Kidney tubule cell (primary cell): ENCODE measurements around the gene POLE.

ENCODE experiments used
- DNase-seq: peaks from one replicate; pipeline ENCODE4 v3.0.0-alpha.2; 2018; ENCODE audit warnings: low spot score

POLE gene

DNA sequence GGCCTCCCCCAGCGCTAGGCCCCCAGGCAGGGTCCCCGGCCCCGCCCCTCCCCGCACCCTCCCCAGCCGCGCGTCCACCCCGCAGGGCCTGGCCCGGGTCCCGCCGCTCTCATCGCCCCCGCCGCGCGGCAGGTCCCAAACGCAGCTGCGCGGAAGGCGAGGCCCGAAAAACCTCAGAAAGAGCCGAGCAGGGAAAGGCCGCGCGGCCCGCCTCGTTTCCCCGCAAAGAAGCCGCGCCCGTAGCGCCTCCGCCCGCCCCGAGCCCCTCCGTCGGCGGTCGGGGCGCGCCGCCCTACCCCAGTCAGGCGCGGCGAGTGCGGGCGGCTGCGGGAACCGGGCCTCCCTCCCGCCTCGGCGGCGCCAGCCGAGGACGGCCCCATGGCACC, 324 bp downstream of the POLE start:
- DNase-seq, result no peak

DNA sequence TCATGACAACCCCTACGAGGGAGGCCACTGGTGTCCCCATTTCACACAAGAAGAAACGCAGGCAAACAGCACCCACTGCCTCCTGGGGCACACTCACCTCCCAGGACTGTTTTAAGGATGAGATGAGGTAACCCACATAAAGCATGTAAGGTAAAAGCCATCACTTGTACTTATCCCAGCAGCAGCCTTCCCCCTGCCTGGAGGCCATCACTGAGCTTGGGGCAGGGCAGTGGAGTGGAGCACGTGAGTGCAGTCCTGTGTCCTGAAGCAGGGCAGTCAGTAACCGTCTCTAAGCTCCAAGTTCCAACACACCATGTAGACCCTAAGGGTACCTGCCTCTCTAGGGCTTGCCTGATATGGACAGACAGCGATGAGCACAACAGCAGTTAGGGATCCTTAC, 1.7 kb downstream of the POLE start:
- DNase-seq, result no peak

DNA sequence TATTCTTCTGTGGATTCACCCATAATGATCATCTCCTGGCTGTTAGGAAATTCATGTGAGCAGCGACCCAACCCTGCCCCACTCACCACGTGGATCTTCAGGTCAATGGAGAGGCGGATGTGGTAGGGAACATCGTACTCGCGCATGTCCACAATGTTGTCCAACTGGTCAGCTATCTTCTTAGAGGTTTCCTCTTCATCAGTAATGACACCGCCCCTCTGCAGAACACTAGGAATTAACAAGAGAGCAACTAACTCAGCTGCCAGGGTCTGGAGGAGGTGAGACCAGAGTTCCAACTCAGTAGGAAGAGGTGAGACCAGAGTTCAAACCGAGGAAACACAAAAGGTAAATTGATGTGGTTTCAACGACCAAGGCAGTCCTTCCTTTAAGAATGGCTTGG, 9.7 kb downstream of the POLE start:
- no peak for DNase-seq

DNA sequence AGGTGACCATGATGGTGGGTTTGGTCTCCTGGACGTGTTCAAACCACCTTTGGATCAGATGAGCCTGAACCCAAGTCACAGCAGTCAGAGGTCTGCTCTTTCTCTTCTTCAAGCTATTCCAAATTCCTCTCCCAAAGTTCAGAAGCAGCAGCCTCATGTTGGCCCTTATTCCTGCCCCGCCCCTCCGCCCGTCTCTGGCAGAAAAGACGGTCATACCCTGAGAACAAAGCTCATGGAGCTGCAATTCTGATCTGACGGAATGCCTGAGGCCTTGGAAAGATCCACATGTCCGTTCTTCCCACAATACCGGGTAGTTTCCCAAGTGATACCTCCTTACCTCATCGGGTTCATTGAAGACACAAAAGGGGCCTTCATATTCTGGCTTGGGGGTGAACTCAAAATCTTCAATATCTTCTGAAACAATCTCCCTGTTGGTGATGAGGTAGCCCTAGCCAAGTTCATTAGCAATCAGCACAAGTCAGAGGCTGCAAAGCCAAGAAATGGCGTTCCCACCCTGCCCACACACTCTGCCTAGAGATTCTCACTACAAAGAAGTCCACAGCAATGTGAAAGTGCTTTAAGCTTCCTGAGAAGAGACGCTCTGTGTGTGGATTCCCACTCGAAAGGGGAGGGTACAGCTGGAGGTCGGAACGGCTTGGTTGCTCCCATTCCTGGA, 11.2 kb downstream of the POLE start:
- DNase-seq, result no peak

DNA sequence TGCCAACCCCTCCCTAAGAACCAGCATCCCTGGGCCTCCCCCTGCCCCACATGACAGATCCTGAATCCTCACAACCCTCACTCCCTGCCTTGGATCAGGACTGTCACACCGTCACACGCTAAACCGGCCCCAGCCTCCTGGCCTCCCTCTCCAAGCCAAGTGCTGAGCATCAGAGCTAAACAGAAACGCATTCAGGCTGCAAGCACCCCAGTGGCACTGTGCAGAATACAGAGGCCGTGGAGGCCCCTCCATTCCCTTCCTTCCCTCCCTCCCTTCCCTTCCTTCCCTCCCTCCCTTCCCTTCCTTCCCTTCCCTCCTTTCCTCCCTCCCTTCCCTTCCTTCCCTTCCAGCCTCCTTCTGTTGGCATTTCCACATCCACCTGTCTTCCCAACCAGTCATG, 12.6 kb downstream of the POLE start:
- DNase-seq, result no peak

DNA sequence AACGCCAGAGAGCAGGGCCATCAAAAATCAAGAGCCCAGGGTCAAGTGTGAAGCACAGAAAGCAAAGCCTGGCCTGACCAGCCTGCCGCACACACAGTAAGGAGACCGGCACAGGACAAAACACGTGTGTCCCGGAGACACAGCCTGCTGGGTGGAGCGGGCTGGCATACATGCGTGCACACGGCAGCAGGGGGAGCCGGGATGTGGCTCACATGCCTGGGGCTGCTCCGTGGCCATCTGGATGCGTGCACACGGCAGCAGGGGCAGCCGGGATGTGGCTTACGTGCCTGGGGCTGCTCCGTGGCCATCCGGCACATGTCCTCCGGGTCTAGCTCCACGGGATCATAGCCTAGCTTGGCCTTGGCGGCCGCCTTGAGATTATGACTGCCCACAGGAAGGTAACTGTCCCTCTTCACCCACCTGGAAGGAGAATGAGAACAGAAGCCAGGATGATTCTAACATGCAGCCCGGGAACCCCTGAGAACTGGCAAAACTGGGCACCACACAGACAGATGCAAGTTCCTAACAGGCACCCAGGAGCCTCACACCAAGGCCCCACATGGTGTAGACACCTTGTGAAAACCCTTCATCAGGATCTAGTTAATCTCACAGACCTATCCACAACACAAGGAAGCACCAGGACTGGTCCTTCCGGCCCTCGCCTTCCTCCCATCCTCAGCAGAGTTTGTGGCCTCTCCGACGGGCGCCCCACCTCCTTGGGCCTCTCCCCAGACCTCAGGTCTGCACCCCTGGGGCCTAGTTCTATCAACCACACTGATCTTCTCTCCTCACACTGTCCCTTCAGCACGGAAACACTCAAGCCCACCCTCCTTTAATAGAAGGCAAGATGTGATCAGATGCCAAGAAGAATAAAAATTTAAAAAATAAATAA, 13.6 kb downstream of the POLE start:
- DNase-seq, result no peak

DNA sequence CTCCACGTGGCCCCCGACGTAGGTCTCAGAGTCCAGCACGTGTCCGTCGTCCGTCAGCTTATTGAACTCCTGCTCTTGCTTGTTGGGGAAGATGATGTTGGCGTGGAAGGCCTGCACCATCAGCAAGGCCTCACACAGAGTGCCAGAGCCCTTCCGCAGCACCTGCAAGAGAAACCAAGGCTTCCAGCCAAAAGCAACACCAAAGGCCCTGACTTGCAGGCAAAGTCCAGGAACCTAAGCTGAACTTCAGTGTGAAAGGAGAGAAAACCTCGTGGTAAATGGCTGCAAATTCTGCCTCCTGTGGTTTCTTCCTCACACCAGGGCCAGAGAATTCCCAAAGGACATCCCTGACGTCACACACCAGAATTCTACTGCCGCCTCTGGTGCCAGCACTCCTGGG, 14.5 kb downstream of the POLE start:
- DNase-seq, result no peak

DNA sequence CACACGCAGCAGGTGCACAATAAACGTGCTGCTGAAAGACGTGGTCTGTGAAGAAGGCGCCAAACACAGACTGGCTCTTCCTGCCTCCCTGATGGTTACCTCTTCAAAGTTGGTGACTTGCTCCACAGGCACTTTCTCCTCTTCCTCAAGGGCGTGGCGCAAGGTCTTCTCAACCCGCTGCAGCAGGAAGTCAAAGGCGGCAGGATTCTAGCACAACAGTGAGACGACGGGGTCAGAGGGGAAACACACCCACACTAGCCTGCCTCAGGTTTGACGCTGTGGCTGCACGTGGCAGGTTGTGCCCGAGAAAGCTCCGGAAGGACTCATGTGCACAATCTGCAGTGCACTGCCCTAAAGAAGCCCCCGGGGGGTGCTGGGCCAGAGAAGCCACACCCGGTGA, 15.0 kb downstream of the POLE start:
- no peak for DNase-seq

DNA sequence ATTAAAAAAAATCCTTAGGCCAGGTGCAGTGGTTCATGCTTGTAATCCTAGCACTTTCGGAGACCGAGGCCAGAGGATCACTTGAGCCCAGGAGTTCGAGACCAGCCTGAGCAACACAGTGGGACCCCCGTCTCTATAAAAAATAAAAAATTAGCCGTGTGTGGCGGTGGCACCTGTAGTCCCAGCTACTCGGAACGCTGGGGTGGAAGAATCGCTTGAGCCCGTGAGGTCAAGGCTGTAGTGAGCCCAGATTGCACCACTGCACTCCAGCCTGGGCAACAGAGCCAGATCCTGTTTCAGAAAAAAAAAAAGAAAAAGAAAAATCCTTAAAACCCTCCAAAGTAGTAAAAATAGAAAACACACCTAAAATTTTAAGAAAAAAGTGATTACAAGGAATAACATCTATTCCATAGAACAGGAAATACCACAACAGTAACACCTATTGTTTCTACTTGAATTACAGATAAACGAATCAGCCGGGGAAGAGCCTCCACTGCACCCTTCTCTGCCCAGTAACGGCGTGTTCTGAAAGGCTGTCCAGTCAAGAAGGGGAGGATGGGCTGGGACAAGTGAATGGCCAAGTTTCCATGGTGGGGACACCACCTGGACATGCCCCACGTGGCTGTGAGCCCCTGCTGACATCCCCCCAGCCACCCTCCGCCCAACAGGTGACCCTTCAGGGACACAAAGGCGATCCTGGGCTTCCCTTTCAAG, 17.8 kb downstream of the POLE start:
- DNase-seq, result peak; percentile 31

DNA sequence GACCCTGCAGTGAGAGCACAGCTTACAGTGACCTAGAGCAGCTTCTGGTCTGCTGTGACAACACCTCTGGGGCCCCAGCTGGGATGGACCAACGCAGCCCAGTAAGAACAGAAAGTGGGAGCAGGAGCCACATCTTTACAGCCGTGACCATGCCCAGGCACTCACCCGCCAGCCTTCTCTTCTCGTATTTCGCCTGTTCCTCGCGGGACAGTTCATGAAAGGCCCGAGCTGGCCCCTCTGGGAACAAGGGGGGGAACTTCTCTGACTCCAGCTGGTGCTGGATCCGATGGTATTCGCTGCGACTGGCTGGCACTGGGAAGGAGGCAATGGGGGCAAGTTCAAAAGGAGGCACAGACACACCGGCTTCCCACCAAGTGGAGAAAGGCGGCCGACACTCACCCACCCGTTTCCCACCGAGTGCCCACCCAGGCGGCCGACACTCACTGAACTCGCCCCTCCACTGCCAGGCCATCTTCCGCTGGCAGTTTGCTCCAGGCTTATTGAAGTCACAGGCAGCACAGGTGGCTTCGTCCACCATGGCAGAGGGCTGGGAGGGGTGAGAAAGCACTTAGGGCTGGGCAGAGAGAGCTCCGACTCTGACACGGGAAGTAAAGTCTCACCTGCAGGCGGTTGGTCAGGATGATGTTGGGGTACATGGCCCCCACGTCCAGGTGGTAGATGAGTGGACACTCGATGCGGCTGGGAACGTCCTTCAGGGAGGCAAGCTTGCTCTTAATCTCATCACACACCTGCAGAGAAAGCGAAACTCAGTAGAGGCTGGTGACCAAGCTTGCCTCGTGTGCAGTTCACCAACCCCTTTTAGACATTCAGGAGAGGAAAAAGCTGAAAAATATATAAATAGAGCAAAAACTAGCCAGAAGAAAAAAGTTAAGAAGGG, 18.7 kb downstream of the POLE start:
- no peak for DNase-seq

DNA sequence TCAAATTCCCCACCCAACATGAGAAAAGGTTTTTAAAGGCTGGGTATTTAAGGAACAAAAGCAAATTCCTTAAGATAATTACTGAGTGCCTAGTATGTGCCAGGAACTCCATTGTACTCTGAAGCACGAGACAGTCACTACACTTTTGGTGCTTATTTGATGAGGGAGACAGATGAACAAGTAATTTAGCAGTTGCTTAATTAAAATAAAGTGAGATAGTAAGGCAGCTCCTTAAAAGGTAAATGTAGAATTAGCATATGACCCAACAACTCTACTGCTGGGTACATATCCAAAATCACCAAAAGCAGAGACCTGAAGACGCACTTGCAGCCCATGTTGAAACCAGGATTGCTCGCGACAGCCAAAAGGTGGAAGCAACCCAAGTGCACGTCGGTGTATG, 21.3 kb downstream of the POLE start:
- no peak for DNase-seq

DNA sequence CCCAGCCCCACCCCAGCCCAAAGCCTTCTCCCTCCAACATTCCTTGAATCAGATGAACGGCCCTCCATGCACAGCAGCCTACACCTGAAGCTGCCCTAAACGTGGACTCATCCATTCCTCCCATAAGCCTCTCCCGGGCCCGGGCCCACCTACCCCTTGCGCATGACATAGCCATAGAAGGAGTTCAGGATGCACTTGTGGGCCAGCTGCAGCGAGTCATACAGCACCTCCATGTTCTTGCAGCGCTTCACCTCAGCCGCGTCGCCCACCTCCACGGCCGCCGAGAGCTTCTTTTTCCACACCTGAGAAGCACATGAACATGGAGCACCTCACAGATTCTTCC, 22.0 kb downstream of the POLE start:
- DNase-seq, result no peak

DNA sequence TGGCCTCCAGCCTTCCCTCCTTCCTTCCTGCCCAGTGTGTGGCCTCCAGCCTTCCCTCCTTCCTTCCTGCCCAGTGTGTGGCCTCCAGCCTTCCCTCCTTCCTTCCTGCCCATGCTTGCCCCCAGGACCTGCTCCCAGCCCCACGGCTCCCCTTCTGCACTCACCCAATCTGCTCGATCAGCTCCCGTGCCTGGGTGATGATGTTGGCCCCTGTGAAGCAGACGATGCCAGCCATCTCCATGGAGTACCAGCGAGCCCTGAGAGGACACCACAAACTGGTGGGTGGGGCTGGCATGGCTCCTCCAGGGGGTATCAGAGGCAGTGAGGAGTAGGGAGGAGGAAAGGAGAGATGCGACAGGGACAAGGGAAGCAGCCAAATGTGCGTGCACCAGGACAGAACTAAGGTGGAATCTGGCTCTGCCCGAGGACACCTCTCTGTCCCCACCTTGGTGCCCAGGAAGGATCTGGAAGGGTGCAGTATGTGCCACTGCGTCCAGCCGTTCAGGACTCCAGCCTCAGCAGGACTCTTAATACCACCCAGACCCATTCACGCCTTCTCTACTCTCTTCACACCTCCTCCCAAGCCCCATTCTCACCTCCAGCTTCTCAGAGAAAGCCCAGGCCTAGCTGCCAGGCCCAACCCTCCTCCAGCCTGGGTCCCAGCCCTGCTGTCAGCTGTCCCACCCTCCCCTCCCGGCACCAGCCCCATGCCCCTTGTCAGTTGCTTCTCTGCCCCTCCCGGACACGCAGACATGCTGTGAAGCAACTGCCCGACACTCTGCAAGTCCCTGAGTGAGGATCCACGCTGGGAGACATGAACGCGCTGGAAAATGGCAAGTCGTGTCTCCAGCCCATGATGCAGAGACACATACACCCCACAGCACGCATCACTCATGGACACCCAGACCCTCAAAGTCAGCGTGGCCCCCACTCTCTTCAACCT, 22.7 kb downstream of the POLE start:
- DNase-seq, result no peak

DNA sequence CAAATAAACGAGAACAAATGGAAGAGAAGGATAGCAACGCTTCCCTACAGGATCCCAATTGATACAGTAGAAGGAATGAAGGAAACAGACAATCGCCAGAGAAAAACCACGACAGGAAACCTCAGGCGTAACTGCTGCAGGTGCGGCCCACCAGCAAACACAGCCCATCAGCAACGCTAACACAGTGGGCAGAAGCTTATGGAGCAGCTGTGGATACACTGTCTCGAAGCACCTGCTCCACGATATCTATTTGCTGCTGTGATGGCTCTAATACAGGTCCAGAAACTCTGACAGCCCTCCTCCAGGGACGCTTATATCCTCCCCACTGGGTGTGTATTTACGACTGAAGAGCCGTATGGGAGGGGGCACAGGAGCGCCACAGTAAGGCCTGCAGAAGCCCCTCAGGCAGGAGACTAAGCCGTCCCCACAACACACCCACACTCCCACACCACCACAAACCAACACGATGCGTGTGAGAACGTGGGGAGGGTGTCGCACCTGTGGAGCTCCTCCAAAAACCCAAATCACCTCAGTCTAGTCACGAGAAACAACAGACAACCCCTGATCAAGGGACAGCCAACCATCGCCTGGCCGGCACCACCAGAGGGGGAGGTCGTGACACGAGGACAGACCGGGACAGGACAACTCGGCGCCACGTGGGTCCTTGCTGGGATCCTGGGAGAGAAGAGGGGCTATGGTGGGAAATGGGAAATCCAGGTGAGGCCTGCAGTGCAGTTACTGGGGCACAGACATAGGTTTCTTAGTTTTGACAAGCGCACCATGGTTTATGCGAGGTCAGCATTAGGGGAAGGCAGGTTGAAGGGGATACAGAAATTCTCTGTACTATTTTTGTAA, 24.0 kb downstream of the POLE start:
- DNase-seq, result no peak

DNA sequence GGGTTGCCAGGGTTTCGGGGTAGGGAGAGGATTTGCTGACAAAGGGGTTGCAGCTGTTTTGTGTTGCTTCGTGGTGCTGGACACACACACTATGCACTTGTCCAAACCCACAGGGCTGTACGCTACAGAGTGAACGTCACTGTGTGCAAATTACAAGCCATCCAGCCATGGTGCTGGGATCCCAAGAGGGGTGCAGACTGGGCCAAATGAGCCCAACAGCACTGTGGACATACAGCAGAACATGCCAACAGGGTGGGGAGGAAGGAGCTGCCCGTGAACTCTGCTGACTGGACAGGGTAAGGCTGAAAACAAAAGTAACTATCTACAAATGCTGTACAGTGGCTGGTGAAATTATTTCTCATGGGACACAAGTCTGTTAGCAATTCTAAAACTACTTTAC, 25.2 kb downstream of the POLE start:
- DNase-seq, result no peak

DNA sequence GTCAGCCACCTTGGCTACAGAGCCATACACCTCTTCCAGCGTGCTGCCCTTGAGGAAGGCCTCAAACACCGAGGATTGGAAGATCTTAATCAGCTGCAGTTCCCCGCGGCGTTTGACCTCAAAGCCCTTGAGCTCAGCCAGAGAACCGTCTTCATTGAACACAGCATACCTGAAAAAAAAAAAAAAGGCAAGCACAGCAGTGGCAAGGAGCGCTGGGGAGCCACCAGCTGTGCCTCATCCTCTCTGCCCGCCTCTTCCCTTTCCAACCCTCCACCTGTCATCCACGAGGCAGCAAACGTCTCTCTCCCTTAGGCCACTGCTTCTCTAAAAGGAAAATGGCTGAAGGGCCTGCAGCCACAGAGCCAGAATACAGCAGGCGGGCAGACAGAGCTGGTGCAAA, 26.1 kb downstream of the POLE start:
- no peak for DNase-seq

DNA sequence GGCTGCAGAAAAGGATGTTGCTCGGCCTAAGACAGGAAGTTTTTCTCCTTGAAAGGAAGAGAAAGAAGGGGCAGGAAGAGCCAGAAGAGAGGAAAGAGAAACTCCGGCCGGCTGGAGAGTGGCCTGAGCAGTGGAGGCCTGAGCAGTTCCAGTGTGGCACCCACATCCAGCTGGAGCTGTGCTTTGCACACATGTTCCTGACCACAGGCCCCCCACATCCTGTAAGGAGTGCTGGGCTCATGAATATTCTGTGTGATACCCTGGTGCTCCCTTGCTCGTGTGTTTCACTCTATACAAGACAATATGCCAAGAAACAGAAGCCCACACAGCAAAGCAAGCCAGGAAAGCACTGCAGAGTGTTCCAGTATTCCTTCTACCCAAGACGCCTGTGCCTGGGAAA, 27.1 kb downstream of the POLE start:
- DNase-seq, result no peak

DNA sequence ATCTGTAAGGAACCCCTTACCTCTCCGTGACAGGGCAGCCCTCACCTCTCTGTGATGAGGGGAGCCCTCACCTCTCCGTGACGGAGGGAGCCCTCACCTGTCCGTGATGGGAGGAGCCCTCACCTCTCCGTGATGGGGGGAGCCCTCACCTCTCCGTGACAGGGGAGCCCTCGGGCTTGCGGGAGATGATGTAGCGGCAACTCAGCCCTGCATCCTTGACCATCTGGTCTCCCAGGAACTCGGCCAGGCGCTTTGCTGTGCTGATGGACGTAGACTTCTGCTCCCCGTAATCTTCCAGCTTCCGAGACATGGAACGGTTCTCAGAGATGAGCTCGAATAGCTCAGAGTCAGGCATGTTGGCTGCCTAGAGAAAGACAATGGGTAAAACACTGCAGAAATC, 28.0 kb downstream of the POLE start:
- no peak for DNase-seq

DNA sequence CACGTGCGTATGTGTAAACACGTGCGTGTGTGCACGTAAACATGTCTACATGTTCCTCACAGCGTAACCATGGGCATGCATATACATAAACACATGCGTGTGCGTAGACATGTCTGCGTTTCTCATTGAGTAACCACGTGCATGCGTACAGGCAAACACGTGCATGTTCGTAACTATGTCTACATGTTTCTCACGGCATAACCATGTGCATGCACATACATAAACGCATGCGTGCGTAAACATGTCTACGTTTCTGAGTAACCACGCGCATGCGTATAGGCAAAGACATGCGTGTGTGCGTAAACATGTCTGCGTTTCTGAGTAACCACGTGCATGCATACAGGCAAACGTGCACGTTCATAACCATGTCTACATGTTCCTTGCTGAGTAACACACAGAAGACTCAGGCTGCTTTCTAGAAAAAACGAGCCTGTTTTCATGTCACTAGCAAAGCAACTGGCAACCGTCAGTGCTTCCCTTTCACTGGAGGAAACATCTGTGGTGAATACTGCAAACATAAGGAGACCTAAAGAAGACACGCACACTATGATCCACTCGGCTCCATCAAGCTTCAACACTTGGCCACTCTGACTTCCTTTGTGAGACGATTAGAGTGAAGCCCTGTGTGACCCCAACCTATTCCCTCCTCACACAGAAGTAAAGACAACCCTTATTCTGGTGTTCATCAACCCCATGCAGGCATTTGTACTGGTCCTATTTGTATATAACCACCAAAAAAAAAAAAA, 28.8 kb downstream of the POLE start:
- no peak for DNase-seq
